OCI-M1 (cell line): ENCODE measurements around the gene FRAT2.

Experiments used
- DNase-seq: peaks from one replicate; lab custom pipeline; 2025; lab: John Stamatoyannopoulos, UW

Gene FRAT2, protein sequence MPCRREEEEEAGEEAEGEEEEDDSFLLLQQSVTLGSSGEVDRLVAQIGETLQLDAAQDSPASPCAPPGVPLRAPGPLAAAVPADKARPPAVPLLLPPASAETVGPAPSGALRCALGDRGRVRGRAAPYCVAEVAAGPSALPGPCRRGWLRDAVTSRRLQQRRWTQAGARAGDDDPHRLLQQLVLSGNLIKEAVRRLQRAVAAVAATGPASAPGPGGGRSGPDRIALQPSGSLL

DNA sequence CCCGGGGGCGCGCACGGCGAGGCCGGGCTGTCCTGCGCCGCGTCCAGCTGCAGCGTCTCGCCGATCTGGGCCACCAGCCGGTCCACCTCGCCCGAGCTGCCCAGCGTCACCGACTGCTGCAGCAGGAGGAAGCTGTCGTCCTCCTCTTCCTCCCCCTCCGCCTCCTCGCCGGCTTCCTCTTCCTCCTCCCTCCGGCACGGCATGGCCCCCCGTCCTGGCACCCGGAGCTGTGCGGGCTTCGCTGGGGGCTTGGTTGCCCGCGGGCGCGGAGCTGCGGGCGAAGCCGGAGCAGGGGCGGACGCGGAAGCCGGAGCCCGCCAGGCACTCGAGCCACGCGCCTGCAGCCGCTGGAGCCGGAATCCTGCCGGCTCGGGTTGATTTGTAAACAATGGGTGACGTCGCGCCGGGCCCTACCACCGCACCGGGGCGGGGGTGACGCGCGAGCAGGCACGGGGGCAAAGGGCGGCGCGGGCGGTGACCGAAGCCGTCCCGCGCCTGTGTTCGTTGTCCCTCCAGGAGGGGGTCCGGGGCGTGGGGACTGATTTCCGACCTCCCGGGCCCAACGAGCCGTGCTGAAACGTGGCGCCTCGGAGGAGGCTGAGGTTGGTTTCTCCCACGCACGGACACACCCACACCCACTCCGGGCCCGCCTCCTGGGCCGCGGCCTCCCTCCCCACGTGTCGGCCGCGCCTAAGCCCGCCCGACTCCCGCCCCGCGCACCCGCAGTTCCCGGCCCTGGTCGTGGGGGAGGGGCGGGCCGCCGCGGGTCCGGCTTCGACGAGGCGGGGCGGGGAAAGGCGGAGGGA, at the start of gene FRAT2:
Gene FRAT2, minus strand, starts transcription at position 360 of the 806 bp plus-strand sequence. Its CDS starts 157 bp downstream, at position 203.
- DNase-seq, result peak; percentile 95

DNA sequence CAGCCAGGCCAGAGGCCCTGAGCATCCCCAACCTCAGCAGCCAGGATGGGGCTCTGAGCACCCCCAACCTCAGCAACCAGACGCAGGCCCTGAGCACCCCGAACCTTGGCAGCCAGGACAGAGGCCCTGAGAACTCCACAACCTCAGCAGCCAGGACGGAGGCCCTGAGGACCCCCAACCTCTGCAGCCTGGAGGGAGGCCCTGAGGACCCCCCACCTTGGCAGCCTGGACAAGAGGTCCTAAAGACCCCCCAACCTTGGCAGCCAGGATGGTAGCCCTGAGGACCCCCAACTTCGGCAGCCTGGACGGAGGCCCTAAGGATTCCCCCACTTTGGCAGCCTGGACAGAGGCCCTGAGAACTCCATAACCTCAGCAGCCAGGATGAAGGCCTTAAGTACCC, 49.6 kb upstream of the FRAT2 start:
- no peak for DNase-seq

DNA sequence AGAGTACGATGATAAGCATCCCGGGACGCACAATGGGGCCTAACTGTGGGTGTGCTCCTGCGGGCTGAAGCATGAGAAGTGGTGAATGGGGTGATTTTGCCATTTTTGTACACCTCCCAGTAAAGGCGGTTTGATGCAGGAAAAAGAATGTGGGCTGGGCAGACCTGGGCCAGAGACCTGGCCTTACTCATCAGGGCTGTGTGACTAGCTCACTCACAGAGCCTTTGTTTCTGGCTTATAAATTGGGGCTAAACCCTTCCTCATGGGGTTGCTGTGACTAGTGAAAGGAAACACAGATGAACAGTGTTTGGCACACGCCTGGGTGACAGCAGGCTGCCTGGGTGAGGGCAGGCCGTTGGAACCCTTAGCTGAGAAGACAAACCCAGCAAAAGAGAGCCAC, 48.6 kb upstream of the FRAT2 start:
- DNase-seq, result no peak

DNA sequence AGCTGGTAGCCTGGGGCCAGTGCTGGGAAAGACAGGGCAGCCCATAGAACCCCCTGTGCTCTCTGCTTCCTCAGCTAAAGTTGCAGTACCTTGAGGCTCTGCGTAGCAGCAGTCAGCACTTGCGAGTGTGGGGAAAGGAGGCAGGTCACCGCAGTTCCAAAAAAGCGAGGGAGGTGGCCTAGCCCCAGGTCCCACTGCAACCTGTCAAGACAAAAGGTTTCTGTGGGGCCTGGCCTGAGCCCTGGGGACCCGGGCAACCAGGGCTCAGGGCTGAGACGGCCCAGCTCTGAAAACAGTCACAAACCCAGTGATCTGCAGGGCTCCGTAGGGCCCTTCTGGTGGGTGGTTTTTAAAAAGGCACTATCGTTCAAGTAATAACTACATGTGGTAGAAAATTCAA, 47.1 kb upstream of the FRAT2 start:
- DNase-seq, result no peak

DNA sequence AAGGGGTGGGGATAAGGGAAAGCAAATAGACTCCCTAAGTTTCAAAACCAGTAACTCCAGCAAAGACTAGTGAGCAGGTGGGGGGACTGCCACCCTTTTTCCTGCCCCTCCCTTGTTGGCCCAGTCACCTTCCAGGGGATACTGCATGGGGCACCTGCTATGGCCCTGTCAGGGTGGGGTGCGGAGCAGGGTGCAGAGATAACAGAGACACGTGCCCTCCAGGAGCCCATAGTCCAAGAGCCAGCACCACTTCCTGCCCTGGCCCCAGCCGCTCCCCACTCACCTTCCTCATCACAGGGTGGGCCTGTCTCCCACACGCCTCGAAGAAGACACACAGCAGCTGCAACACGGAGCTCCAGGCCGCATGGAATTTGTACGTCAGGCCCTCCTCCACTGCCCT, 46.0 kb upstream of the FRAT2 start:
- no peak for DNase-seq

DNA sequence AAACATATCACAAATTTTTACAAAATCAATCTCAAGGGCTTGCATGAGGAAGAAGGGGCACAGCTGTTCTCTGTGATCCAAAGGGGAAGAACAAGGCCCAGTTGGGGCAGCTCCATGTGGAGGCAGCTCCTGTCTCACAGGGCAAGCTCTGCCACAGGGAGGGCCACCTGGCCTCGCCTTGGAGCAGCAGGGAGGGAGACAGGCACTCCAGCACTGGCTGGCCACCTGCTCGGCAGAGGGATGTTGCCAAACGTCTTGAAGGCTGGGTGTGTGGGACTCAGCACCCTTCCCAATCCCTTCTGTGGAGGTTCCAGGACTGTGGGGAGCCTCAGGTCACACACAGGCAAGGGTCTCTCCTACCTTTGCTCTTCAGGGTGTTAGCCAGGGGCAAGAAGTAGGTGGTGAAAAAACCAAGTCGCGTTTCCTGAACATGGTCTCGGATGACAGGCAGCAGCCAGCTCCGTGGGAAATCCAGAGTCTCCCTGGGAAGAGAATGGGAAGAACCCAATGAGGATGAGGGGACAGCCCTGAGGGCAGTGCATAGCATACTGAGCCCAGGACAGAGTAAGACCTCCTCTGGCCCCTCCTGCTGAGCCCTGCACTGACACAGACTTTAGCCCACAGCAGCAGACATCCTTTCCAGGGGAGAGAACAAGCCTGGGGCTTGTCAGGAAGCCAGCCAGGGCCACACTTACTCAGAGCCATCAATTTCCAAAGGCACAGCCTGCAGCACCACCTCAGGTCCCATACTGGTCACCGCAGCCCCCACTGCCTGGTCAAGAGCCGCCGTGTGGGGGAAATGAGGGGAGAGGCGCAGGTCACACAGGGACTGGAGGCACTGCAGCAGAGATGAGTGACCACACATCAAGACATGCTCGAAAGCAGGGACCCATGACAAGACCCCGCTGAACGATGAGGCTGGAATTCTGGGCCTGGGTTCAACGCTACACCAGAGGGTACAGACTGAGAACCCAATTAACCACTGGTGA, 44.7 kb upstream of the FRAT2 start:
- DNase-seq, result no peak

DNA sequence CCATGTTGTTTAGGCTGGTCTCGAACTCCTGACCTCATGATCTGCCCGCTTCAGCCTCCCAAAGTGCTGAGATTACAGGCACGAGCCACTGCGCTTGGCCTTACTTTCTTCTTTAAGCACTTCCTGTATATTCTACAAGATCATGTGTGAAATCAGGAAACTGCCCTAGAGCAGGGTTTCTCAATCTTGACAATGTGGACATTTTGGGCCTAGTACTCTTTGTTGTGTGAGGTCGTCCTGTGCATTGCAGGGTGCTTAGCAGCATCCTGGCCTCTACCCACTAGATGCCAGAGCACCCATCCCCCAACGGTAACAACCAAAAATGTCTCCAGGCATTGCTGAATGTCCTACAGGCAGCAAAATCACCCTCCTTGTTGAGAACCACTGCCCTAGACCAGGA, 41.9 kb upstream of the FRAT2 start:
- no peak for DNase-seq

DNA sequence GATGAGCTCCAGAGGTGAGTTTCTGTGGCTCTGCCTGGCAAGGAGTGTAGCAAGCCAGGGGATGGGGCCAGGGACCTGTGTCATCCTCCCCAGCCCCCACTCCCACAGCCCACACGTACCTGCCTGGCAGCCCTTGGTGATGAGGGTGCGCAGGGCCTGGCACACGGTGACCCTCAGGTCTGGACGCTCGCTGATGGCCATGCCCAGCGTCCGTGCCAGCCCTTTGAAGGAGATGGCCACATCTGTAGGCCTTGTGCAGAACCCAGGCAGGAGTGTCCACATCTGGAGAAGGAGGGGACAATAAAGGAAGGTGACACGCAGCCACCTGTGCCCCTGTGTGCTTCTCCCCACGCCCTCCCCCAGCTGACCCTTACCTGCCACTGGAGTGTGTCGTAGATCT, 38.9 kb upstream of the FRAT2 start:
- no peak for DNase-seq

DNA sequence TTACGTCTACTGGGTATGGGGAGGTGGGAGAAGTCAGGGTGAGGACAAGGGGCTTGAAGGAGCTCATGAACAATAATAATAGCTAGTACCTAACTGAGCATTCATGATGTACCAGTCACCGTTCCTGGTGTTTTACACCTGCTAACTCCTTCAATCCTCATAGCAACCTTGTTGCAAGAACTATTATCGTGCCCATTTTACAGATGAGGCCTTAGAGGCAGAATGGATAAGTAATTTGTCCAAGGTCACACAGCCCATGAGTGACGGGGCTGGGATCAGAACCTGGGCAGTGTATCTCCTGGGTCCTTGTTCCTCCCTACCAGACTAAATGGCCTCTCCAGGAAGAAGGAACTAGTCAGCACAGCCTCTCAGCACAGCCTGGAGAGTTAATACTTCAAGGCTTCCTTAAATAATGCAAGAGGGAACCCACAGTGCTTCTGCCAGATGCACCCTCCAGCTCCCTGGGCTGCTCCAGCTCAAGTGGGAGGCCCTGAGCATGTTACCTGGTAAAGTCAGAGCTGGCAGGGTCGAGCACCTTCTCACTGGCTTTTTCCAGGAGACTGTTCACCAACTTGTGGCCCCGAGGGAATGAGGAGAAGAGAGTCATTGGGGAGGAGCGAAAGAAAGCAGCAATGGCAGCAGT, 37.8 kb upstream of the FRAT2 start:
- DNase-seq, result no peak

DNA sequence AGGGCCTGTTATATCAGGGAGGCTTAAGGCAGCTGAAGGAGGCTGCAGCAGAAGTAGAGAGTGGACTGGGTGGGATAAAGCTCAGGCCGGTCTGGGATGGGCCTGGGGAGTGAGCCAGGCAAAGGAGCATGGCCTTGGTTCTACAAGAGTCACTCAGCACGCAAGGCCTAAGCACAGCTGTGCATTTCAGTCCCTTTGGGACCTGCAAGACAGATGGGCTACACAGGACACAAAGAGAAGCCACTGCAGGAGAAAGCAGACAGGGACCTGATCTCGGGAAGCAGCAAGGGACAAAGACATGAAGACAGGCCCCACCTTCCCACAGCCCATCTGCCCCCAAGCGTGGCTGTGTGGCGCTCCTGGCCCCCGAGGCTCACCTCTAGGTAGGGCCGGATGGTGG, 37.2 kb upstream of the FRAT2 start:
- no peak for DNase-seq

DNA sequence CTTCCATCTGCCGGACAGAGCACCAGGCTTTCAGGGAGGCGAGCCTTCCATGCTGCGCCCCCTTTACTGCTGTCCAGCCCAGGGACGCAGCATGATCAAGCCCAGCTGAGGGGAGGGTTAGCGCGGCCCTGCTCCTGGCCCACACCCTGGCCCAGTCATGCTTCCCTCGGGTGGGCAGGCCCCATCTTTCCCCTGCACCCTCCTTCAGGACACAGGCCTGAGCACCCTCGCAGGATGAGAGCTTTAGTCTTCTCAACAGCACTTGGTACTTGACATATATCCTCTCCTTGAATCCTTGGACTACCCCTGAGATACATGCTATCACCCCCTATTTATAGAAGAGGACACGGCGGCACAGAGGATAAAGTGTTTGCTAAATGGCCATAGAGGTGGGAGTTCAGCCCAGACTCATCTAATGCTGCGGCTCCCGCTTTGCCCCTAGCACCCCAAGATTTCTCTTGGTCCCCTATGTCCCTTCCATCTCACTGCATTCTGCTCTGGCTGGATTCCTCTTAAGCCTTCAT, 32.7 kb upstream of the FRAT2 start:
- no peak for DNase-seq

DNA sequence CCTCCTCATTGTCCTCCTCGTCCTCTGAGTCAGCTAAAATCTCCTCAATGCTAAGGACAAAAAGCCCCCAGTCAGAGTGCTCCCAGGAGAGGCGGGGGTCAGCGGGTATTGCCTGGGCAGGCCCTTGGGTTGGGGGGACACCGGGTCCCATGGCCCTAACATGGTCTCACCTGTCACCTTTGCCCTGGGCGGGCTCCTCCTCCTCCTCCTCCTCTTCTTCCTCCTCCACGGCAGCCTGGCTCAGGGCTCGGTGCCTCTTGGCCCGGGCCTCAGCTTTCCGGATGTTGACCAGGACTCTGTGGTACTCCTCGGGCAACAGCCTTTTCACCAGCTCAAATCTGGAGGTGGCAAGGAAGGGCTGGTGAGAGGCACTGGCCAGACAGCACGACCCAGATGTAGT, 32.0 kb upstream of the FRAT2 start:
- DNase-seq, result no peak

DNA sequence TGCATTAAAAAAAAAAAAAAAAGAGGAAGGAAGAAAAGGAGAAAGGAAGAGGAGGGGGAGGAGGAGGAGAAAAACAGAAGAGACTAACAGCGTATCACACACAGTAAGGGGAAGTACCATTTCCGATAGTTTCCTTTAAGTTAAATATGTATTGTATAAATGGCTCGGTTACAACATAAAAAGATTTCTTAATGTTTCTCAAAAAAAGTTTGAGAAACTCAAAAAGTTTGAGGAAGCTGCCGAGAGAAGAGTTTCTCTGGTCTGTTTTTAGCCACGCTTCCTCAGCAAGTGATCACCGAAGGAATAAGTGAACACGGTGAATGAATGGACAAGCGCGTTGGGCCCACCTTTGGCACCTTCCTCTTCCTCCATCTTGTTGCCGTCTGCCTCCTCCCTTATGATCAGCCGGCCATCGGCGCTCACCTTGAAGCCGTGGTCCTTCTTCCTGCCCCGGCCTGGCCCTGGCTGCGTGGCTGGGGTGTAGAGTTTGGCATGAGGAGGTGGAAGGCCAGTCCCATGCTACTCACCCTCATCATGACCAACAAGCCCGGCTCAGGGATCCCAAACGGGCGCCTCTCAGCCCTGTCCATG, 31.3 kb upstream of the FRAT2 start:
- DNase-seq, result peak; percentile 67

DNA sequence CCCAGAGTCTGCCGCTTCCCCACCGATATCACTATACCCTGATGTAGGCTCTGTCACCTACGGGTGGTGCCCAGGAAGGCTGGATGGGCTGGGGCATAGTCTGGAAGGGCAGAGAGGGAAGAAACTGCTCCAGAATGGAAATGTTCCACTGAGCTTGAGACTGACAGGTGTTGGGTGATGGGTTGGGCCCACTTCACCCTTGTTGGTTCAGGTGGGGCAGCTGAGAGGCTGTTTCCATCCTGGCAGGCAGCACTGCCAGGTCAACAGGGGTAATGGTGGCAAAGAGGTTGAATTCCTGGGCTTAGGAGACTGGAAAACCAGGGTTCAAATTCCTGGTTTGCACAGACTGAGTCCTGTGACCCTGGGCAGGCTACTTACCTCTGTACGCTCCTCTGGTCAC, 28.5 kb upstream of the FRAT2 start:
- no peak for DNase-seq

DNA sequence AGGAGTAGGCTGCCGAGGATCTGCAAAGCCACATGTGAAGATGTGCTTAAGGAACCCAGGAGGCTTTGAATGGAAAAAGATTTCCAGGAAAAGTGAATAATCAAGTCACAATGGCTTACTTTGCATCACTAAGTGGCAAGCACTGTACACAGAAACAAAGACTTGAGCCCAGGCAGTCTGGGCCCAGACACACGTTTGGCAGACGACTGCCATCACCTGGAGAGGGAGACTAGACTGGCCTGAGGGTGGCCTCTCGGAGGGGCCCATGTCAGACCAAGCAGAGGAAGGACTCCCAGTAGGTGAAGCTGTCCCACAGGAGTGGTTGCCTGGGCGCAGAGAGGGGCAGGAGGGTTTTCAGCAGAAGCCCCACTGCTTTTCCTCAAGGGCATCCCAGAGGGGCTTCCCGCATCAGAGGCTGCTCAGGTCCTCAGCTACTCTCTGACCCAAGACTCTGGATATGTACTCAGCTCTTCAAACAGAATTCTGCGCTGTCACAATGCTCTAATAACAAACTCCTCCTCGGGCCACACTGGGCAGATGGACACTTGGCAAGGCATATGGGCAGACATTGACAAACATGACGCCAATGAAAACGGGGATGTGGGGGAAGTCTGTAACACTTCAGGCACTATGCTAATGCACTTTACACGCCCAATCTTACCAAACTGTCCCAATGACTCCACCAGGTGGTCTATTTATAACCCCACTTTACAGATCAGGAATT, 27.9 kb upstream of the FRAT2 start:
- DNase-seq, result no peak

DNA sequence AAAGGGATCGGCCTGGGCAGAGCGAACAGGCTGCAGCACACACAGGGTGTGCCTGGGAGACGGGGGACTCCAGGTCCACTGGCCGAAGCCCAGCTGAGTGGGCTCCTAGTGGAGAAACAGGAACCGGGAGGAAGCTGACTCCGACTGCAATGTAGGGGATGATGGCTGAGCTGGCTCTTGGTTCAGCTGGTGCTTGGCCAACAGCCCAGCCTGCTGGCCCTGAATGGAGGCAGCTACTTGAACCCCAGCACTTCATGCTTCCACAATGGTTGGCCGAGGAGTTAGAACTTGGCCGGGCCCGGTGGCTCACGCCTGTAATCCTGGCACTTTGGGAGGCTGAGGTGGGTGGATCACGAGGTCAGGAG, 27.0 kb upstream of the FRAT2 start:
- no peak for DNase-seq

DNA sequence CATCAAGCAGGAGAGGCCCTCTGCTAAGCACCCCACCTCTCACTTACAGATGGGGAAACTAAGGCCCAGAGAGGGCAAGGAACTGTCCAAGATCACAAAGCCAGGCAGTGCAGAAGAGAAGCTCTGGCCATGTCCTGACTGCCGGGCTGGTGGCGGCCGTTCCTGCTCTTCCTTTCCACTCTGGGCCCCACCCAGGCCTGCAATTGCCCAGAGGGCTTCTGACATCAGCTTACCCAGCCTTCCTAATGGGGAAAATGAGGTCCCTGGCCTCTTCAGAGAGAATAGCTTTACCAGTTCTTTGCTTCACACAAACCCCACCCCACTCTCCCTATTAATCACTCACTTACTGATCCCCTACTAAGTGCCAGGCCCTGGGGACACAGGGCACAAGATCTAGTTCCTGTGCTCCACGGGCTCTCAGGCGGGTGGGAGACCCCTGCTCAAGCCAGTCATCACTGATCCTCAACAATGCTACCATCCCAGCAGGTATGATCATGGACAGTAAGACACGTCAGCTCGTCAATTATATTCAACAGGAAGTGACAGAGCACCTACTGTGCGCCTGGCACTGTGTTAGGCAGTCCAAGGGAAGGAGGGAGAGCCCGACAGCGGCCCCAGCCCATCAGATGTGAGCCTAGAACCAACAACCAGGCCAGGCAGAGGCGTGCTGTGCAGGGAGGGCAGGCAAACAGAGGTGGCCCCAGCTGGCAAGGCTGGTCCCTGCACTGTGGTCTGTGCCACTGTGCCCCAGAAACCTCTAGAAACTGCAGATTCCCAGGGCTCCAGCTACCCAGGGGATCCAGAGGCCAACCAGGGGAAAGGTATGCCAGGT, 26.4 kb upstream of the FRAT2 start:
- no peak for DNase-seq

DNA sequence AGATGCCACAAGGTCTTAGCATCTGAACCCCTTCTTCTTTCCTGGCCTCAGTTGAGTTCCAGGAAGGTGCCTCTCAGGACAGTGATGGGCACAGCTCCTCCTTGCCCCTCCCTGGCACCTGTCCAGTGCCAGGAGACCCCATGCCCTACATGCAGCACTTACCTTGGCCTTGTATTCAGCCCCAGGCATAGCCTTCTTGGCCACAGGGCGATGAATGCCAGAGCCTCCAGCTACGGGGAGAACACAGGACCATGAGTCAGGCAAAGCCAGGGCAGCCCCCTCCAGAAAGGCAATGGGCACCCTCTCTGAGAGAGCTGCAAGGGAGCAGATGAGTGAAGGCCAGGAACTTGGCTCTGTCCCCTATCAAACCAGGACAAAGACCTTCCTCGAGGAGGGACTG, 24.3 kb upstream of the FRAT2 start:
- no peak for DNase-seq

DNA sequence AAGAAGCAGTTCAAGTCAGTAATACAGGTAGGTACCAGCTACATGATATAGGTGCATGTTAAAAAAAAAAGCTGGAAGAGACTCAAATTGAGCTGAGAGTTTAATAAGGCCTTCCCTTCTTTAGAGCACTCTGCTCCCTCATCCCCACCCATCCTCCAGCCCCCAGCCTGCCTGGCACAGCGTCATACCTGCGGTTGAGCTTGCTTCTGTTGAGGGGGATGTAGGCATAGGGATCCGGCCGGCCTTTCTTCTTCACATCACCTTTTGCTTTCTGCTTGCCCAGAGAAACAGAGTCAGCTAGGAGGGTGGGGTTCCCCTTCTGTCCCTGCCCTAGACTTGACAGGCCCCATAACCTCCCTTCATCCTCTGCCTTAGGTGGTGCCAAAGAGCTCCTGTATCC, 23.8 kb upstream of the FRAT2 start:
- DNase-seq, result no peak

DNA sequence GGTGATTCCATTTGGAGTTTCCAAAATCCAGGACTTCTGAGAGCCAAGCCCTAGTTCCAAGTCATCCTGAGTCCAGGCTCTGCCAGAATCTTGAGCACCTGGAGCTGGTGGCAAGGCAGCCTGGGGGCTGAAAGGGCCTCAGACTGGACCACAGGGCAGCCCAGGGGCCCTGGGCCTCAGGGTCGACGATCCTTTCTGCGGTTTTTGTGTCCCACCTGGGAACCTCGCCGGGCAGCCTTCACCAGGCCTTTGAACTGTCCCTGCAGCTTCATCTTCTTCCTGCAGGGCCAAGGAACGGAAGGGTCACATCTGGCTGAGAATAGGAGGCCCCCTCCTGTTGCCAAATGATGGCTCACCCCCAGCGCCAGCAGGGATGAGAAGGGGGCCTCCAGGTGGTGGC, 22.4 kb upstream of the FRAT2 start:
- DNase-seq, result no peak
